ENCODE measurements around the gene DHDH.
"Not testable (repeated sequence)": the region's sequence is repeated elsewhere in the genome, so short reads cannot be mapped to it uniquely, and the experiment has no call there.

DHDH gene

GRCh38 chr19:48933382-48933932 is at the start of gene DHDH:
DHDH (plus strand) TSS chr19:48933699; CDS start chr19:48933722, 23 bp downstream.
- peak; percentile 48 to 69 for DNase-seq (ENCODE audit: low read depth in 2 of 2)

- DNase-seq (ENCODE audit: low read depth in 2 of 2) = no peak
These were observed 49.8 kb upstream of the DHDH start for GRCh38 chr19:48883726-48884125.

- no peak for DNase-seq (ENCODE audit: low read depth in 2 of 2)
These were observed 45.5 kb upstream of the DHDH start for GRCh38 chr19:48887861-48888612.

GRCh38 chr19:48889496-48889895 is 44.0 kb upstream of the DHDH start:
- DNase-seq (ENCODE audit: low read depth in 2 of 2) = not testable (repeated sequence)

- DNase-seq (ENCODE audit: low read depth in 2 of 2) = no peak
These were observed 42.9 kb upstream of the DHDH start for GRCh38 chr19:48890551-48890950.

- no peak for DNase-seq (ENCODE audit: low read depth in 2 of 2)
These were observed 38.3 kb upstream of the DHDH start for GRCh38 chr19:48895226-48895625.

GRCh38 chr19:48896191-48896720 is 37.2 kb upstream of the DHDH start:
- DNase-seq (ENCODE audit: low read depth in 2 of 2) = no peak

GRCh38 chr19:48897181-48897580 is 36.3 kb upstream of the DHDH start:
- DNase-seq (ENCODE audit: low read depth in 2 of 2) = no peak

GRCh38 chr19:48899386-48899749 is 34.1 kb upstream of the DHDH start:
- not testable (repeated sequence) for DNase-seq (ENCODE audit: low read depth in 2 of 2)

GRCh38 chr19:48899781-48900476 is 33.6 kb upstream of the DHDH start, which contains the start of gene NUCB1:
NUCB1 (plus strand) TSS chr19:48900312; CDS start chr19:48900797, 485 bp downstream.
- DNase-seq (ENCODE audit: low read depth in 2 of 2) = peak; percentile 97 to 99

- no peak for DNase-seq (ENCODE audit: low read depth in 2 of 2)
These were observed 32.8 kb upstream of the DHDH start for GRCh38 chr19:48900477-48901406.

- DNase-seq (ENCODE audit: low read depth in 2 of 2) = not testable (repeated sequence)
These were observed 31.2 kb upstream of the DHDH start for GRCh38 chr19:48902291-48902690.

GRCh38 chr19:48903788-48904187 is 29.7 kb upstream of the DHDH start:
- not testable (repeated sequence) for DNase-seq (ENCODE audit: low read depth in 2 of 2)

- DNase-seq (ENCODE audit: low read depth in 2 of 2) = no peak
These were observed 27.8 kb upstream of the DHDH start for GRCh38 chr19:48905664-48906063.

- DNase-seq (ENCODE audit: low read depth in 2 of 2) = no peak
These were observed 27.2 kb upstream of the DHDH start for GRCh38 chr19:48906324-48906723.

GRCh38 chr19:48907671-48908070 is 25.8 kb upstream of the DHDH start:
- no peak for DNase-seq (ENCODE audit: low read depth in 2 of 2)

- DNase-seq (ENCODE audit: low read depth in 2 of 2) = not testable (repeated sequence)
These were observed 23.9 kb upstream of the DHDH start for GRCh38 chr19:48909424-48910077.

GRCh38 chr19:48910803-48911202 is 22.7 kb upstream of the DHDH start:
- DNase-seq (ENCODE audit: low read depth in 2 of 2) = no peak

GRCh38 chr19:48913114-48913889 is 20.2 kb upstream of the DHDH start:
- no peak for DNase-seq (ENCODE audit: low read depth in 2 of 2)

GRCh38 chr19:48914181-48914580 is 19.3 kb upstream of the DHDH start:
- no peak for DNase-seq (ENCODE audit: low read depth in 2 of 2)

Measured in stimulated activated CD4-positive, alpha-beta T cell treated with anti-CD3 and anti-CD28 coated beads, Interleukin-1b, Interleukin-23, amount 100 ng/mL, for 1 hour (primary cell).